Testis (tissue), 3 donors: ENCODE measurements around the gene CATSPERD. TPM values are rescaled to one million over a fixed set of nuclear protein-coding genes. Genes with fewer than 3 reads are reported as not detected.

ENCODE experiments used
- DNase-seq: peaks from one replicate; pipeline ENCODE4 v3.0.0-alpha.2; 2019
- H3K27ac ChIP-seq, 2 donors: fragments of 200-600 bp; sonication (generic); one replicate each; pipeline ENCODE4 v1.5.1; 2019
- H3K27me3 ChIP-seq: fragments of 200-600 bp; sonication (generic); one replicate; pipeline ENCODE4 v1.5.1; 2019
- H3K36me3 ChIP-seq: fragments of 200-600 bp; sonication (generic); one replicate; pipeline ENCODE4 v1.5.1; 2017; ENCODE audit warnings: low read depth; ENCODE audit errors: missing control alignments
- H3K4me1 ChIP-seq: fragments of 200-600 bp; sonication (generic); one replicate; pipeline ENCODE4 v1.5.1; 2019
- H3K4me3 ChIP-seq, 2 donors: fragments of 200-600 bp; sonication (generic); one replicate each; pipeline ENCODE4 v1.5.1; 2017 to 2019
- H3K9me3 ChIP-seq: fragments of 200-600 bp; sonication (generic); one replicate; pipeline ENCODE4 v1.5.1; 2017
- CTCF ChIP-seq, 3 experiments: fragments of 450-650 bp in 2 of 3; fragments of 200-600 bp in 1 of 3; sonication (generic) in 1 of 3; IDR thresholded peaks; one replicate each; pipeline ENCODE4 v1.5.1; 2016 to 2019; ENCODE audit warnings: antibody characterized with exemption in 3 of 3, mild to moderate bottlenecking in 2 of 3, moderate library complexity in 1 of 3
- POLR2A ChIP-seq: fragments of 450-650 bp; IDR thresholded peaks from one replicate; pipeline ENCODE4 v1.6.1; 2017; ENCODE audit warnings: antibody characterized with exemption, mild to moderate bottlenecking, moderate library complexity
- WGBS, 2 donors: methylation state at CpG; one replicate each; pipeline ENCODE4 v1.1.5; 2018; 5-methylcytosine and 5-hydroxymethylcytosine counted together
- intact Hi-C: fragments of 100-400 bp; cut with DNase I; formaldehyde crosslinking; loops from one replicate; pipeline ENCODE4 v1.15.1; 2023; ENCODE audit warnings: low total_unique reads
- polyA plus RNA-seq: library from polyadenylated mRNA; stranded (reverse); fragments of 350-450 nt; fragmentation: Illumina TruSeq; extraction: RNeasy Lipid Tissue Mini Kit (QIAGEN cat#74804); gene quantifications from one replicate; pipeline ENCODE4 v1.2.3, GENCODE V29; 2014; ENCODE audit warnings: low read depth, low replicate concordance; ENCODE audit not compliant: insufficient read depth
- total RNA-seq, 2 donors: library from RNA; depleted of rRNA; stranded (reverse); fragments of >200 nt; gene quantifications; one replicate each; pipeline ENCODE4 v1.2.3, GENCODE V29; 2016

The CATSPERD gene
- total and polyA plus RNA-seq, 3 donors from 2014 or later, result 6.1 to 31.3 (median 9.3) TPM

DNA sequence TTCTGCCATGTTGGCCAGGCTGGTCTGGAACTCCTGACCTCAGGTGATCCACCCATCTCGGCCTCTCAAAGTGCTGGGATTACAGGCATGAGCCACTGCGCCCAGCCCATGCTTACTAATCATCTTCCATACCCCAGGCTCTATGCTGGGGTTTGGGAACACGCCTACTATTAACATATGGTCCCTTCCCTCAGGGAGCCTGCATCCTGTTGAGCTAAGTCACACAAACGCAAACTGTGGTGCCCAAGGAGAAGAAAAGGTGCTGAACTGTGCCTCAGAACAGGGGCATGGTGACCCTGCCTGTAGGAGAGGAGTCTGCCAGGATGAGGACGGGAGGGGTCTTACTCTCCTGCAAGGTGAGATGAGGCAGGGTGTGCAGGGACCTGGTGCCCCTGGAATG is 45.7 kb upstream of the CATSPERD start:
- no peak overlapping the region for H3K4me3 ChIP-seq
- intact Hi-C loops, result no loop called here
- H3K27ac ChIP-seq, result no peak overlapping the region
- H3K9me3 ChIP-seq, result no peaks in the 10 kb centered on the region
- 89 to 94% methylated on average over 4 to 5 of the region's 5 CpGs for WGBS, 2 donors
- H3K36me3 ChIP-seq, result no peaks in the 10 kb centered on the region
- no peak for DNase-seq
- peaks cover 4% of the 10 kb centered on the region for H3K4me1 ChIP-seq
- TF ChIP-seq POLR2A, result no peak
- TF ChIP-seq CTCF (IDR thresholded peaks at IDR 0.05), result no peak
- H3K27me3 ChIP-seq, result no peaks in the 10 kb centered on the region

DNA sequence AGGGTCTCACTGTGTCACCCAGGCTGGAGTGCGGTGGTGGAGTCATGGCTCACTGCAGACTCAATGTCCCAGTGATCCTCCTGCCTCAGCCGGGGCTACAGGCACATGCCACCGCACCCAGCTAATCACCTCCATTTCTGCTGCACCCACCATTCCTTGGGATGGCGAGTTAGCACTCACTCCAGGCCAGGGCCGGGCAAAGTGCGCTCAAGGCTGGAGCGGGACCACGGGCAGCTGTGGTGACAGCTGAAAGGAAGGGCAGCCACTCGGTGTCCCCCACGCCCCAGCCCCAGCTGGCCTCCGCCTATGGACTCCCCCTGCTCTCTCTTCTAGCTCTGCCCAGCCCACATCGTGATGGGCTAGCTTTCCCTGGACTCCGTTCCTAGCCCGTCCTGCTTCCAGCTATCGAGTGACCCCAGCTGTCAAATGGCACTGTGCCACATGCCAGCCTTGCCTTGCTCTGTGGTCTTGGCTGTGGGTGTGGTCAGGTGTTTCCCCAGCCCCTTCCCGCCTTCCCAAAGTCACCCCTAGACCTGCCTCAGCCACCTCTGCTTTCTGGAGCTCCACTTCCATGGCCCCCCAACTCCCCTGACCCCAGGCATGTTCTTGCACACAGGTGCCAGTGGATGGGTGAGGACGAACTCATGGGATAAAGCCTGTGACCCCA is 44.2 kb upstream of the CATSPERD start:
- Histone ChIP-seq H3K27ac (no peak overlapping the region), H3K9me3 (no peaks in the 10 kb centered on the region), H3K27me3 (no peaks in the 10 kb centered on the region), H3K36me3 (no peaks in the 10 kb centered on the region), H3K4me1 (peaks cover 7% of the 10 kb centered on the region), H3K4me3 (no peak overlapping the region)
- DNase-seq, result no peak
- WGBS, 2 donors, result 69 to 83% methylated on average over 5 to 17 of the region's 17 CpGs
- TF ChIP-seq CTCF (IDR thresholded peaks at IDR 0.05) (no peak), POLR2A (no peak)
- intact Hi-C loops, result no loop called here

DNA sequence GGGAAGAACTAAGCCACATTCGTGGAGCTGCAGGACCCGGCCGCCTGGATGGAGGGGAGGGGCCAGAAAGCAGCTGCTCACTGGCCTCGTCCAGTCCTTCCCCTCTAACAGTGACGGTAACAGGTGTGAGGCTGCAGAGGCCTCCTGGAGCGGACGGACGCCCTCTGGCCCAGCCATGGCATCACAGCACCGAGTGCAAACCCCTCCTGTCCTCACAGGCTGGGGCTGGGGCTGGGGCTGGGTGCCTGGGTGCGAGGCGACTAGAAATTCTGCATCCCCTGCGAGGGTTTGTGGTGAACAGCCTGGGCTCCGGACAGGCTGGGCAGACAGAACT is 43.7 kb upstream of the CATSPERD start:
- Histone ChIP-seq H3K27me3 (no peaks in the 10 kb centered on the region), H3K27ac (no peak overlapping the region), H3K36me3 (no peaks in the 10 kb centered on the region), H3K4me3 (no peak overlapping the region), H3K4me1 (peaks cover 10% of the 10 kb centered on the region), H3K9me3 (no peaks in the 10 kb centered on the region)
- WGBS, 2 donors, result 82% methylated on average over 13 of the region's 13 CpGs; no CpG with 5 or more reads in 1 of the 2 donors
- intact Hi-C loops, result no loop called here
- no peak for DNase-seq
- TF ChIP-seq POLR2A, result no peak
- TF ChIP-seq CTCF (IDR thresholded peaks at IDR 0.05), result no peak

- intact Hi-C loops, result no loop called here
- Histone ChIP-seq H3K4me1 (peaks cover 10% of the 10 kb centered on the region), H3K9me3 (no peaks in the 10 kb centered on the region), H3K4me3 (no peak overlapping the region), H3K27ac (no peak overlapping the region), H3K27me3 (no peaks in the 10 kb centered on the region), H3K36me3 (no peaks in the 10 kb centered on the region)
- TF ChIP-seq POLR2A, result no peak
- TF ChIP-seq CTCF (IDR thresholded peaks at IDR 0.05), result no peak
- WGBS, 2 donors, result 84 to 89% methylated on average over 5 to 10 of the region's 10 CpGs
- no peak for DNase-seq
Measured at GRCh38 chr19:5677136-5677535, 43.3 kb upstream of the CATSPERD start.

- H3K27ac ChIP-seq, result no peak overlapping the region
- 85 to 89% methylated on average over 6 to 9 of the region's 9 CpGs for WGBS, 2 donors
- TF ChIP-seq CTCF (IDR thresholded peaks at IDR 0.05), result no peak
- no peak for DNase-seq
- intact Hi-C loops, result no loop called here
- H3K36me3 ChIP-seq, result no peaks in the 10 kb centered on the region
- H3K4me1 ChIP-seq, result peaks cover 10% of the 10 kb centered on the region
- no peak overlapping the region for H3K4me3 ChIP-seq
- no peaks in the 10 kb centered on the region for H3K9me3 ChIP-seq
- H3K27me3 ChIP-seq, result no peaks in the 10 kb centered on the region
Measured at GRCh38 chr19:5677580-5677979, 42.9 kb upstream of the CATSPERD start.
